ENCODE results near the gene MOB3A. TPM values are rescaled to one million over a fixed set of nuclear protein-coding genes. Genes with fewer than 3 reads are reported as not detected.

Gene MOB3A
- polyA plus RNA-seq, 1 of the 3 experiments (the other 2 are of a cell fraction), result 24.1 TPM

- Histone ChIP-seq H3K4me2 (no peak overlapping the region), H3K9me3 (no peaks in the 10 kb centered on the region), H3K36me3 (replicated peaks in 1 of 2; ENCODE audit: control insufficient read depth in 1 of 2, insufficient read depth in 2 of 2, low read length in 1 of 2) (peaks cover 20 to 76% of the 10 kb centered on the region in 2 experiments), H3K9ac (no peak overlapping the region), H3F3A (replicated peaks; ENCODE audit: insufficient read depth) (no peaks in the 10 kb centered on the region), H3K27ac (ENCODE audit: low read depth in 2 of 2, low read length in 1 of 2) (no peak overlapping the region), H3K4me3 (ENCODE audit: low read depth in 2 of 2, low read length in 1 of 2) (no peak overlapping the region), H3K79me2 (ENCODE audit: insufficient read depth) (peaks cover 15% of the 10 kb centered on the region; the same call in 1 of the 2 replicates), H3K4me1 (ENCODE audit: control insufficient read depth in 1 of 2, insufficient read depth in 2 of 2, low read depth in 1 of 2, low read length in 1 of 2) (no peaks in the 10 kb centered on the region), H3K9me2 (no peaks in the 10 kb centered on the region), H4K20me1 (ENCODE audit: insufficient read depth) (peaks cover 47% of the 10 kb centered on the region), H3K27me3 (ENCODE audit: insufficient read depth) (no peaks in the 10 kb centered on the region), H2AFZ (ENCODE audit: low read depth) (no peak overlapping the region)
- DNase-seq, result no peak
- CTCF ChIA-PET, result no interaction called here
- POLR2A ChIA-PET, result no interaction called here
- no peak for TF ChIP-seq RCOR1 (IDR thresholded peaks at IDR 0.05; ENCODE audit: low read length)
- TF ChIP-seq EP300 (IDR thresholded peaks at IDR 0.05; ENCODE audit: borderline replicate concordance in 1 of 2, low read depth in 1 of 2, low read length in 1 of 2), result no peak
- TF ChIP-seq REST (IDR thresholded peaks at IDR 0.05; ENCODE audit: low read depth, low read length), result 0 out of 2 replicates have a peak, but pooled peaks have one; percentile 3
- TF ChIP-seq, protein P1, sequence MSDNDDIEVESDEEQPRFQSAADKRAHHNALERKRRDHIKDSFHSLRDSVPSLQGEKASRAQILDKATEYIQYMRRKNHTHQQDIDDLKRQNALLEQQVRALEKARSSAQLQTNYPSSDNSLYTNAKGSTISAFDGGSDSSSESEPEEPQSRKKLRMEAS (IDR thresholded peaks at IDR 0.05; ENCODE audit: low read depth), result no peak
- TF ChIP-seq GATA2 (CRISPR knock-in tag; IDR thresholded peaks at IDR 0.05), result no peak
- 97% methylated on average over 10 of the region's 10 CpGs for WGBS (ENCODE audit: low lambda C conversion rate)
These were observed 26.9 kb upstream of the MOB3A start for GRCh38 chr19:2122982-2123381.

- WGBS (ENCODE audit: low lambda C conversion rate), result 90% methylated on average over 14 of the region's 15 CpGs
- H4K20me1 ChIP-seq (ENCODE audit: insufficient read depth), result peaks cover 42% of the 10 kb centered on the region
- H3K4me1 ChIP-seq (ENCODE audit: control insufficient read depth in 1 of 2, insufficient read depth in 2 of 2, low read depth in 1 of 2, low read length in 1 of 2), result no peaks in the 10 kb centered on the region
- no peak for DNase-seq
- H2AFZ ChIP-seq (ENCODE audit: low read depth), result no peak overlapping the region
- H3F3A ChIP-seq (replicated peaks; ENCODE audit: insufficient read depth), result no peaks in the 10 kb centered on the region
- H3K4me2 ChIP-seq, result no peak overlapping the region
- ChIA-PET CTCF (no interaction called here), POLR2A (no interaction called here)
- H3K27me3 ChIP-seq (ENCODE audit: insufficient read depth), result no peaks in the 10 kb centered on the region
- H3K27ac ChIP-seq (ENCODE audit: low read depth in 2 of 2, low read length in 1 of 2), result no peak overlapping the region
- peaks cover 15% of the 10 kb centered on the region; the same call in 1 of the 2 replicates for H3K79me2 ChIP-seq (ENCODE audit: insufficient read depth)
- no peak overlapping the region for H3K9ac ChIP-seq
- no peaks in the 10 kb centered on the region for H3K9me3 ChIP-seq
- TF ChIP-seq POLR2AphosphoS5 (IDR thresholded peaks at IDR 0.05; ENCODE audit: low read depth, low read length), result no peak
- no peak for TF ChIP-seq IRF3 (IDR thresholded peaks at IDR 0.05; ENCODE audit: low read depth, low read length)
- TF ChIP-seq, protein P1 (IDR thresholded peaks at IDR 0.05; ENCODE audit: low read depth), result no peak
- TF ChIP-seq TAF1 (IDR thresholded peaks at IDR 0.05; ENCODE audit: borderline replicate concordance, low read depth, low read length), result no peak
- no peak overlapping the region for H3K4me3 ChIP-seq (ENCODE audit: low read depth in 2 of 2, low read length in 1 of 2)
- H3K9me2 ChIP-seq, result no peaks in the 10 kb centered on the region
- peaks cover 20 to 80% of the 10 kb centered on the region in 2 experiments for H3K36me3 ChIP-seq (replicated peaks in 1 of 2; ENCODE audit: control insufficient read depth in 1 of 2, insufficient read depth in 2 of 2, low read length in 1 of 2)
These were observed 26.1 kb upstream of the MOB3A start for GRCh38 chr19:2122251-2122650.
